Measurements from ENCODE around the gene ASCC1. TPM values are rescaled to one million over a fixed set of nuclear protein-coding genes. Genes with fewer than 3 reads are reported as not detected.

The ASCC1 gene
- total and polyA plus RNA-seq, 2 of the 4 experiments (the other 2 are of a cell fraction), result 15.9 to 21.0 TPM

- no peak overlapping the region for H3K27ac ChIP-seq (ENCODE audit: insufficient read depth, low read length)
- POLR2A ChIA-PET (ENCODE audit: unreplicated experiment), result no interaction called here
- H2BK120ac ChIP-seq (ENCODE audit: low read depth, low read length), result no peak overlapping the region
- BruUV-seq (replicated peaks), result no TSS peak
- in situ Hi-C loops (cut with MboI; ENCODE audit: low sequenced_read_pairs), result no loop called here
- H3K36me3 ChIP-seq (ENCODE audit: control insufficient read depth, insufficient read depth, low read length), result no peaks in the 10 kb centered on the region
- H3K9me1 ChIP-seq (ENCODE audit: insufficient read depth, low read length), result no peaks in the 10 kb centered on the region
- CTCF ChIA-PET, result no interaction called here
- no peak overlapping the region for H3K9ac ChIP-seq (ENCODE audit: low read depth, low read length)
- no peak overlapping the region for H2BK5ac ChIP-seq (ENCODE audit: low read depth, low read length, poor library complexity, severe bottlenecking)
- no peak overlapping the region for H2BK20ac ChIP-seq (ENCODE audit: low read depth, low read length)
- H4K20me1 ChIP-seq (ENCODE audit: insufficient read depth, low read length), result no peaks in the 10 kb centered on the region
- no peak overlapping the region for H3K4me3 ChIP-seq (ENCODE audit: insufficient read depth, low read depth, low read length)
- TF ChIP-seq SMC3 (IDR thresholded peaks at IDR 0.05; ENCODE audit: low read depth, low read length) (no peak), NFE2L2 (IDR thresholded peaks at IDR 0.05; ENCODE audit: low read depth, low read length) (no peak), RFX5 (IDR thresholded peaks at IDR 0.05; ENCODE audit: low read depth, low read length) (no peak), BHLHE40 (IDR thresholded peaks at IDR 0.05; ENCODE audit: low read depth, low read length) (no peak), MAFK (IDR thresholded peaks at IDR 0.05; ENCODE audit: low read depth, low read length) (no peak), USF2 (IDR thresholded peaks at IDR 0.05; ENCODE audit: low read depth, low read length) (no peak), FOS (IDR thresholded peaks at IDR 0.05; ENCODE audit: low read depth, low read length) (no peak), POLR2A (IDR thresholded peaks at IDR 0.05; ENCODE audit: low read depth, low read length) (no peak), MAZ (IDR thresholded peaks at IDR 0.05; ENCODE audit: borderline replicate concordance, low read depth, low read length) (no peak), RCOR1 (IDR thresholded peaks at IDR 0.05; ENCODE audit: insufficient replicate concordance, low read length) (no peak), CEBPB (IDR thresholded peaks at IDR 0.05; ENCODE audit: low read depth, low read length) (no peak), ELK1 (IDR thresholded peaks at IDR 0.05; ENCODE audit: borderline replicate concordance, low read depth, low read length) (no peak), CHD1 (IDR thresholded peaks at IDR 0.05; ENCODE audit: low read depth, low read length) (no peak), MXI1 (IDR thresholded peaks at IDR 0.05; ENCODE audit: borderline replicate concordance, low read depth, low read length) (no peak), RAD21 (IDR thresholded peaks at IDR 0.05; ENCODE audit: low read length) (no peak)
- TF ChIP-seq, protein P1, sequence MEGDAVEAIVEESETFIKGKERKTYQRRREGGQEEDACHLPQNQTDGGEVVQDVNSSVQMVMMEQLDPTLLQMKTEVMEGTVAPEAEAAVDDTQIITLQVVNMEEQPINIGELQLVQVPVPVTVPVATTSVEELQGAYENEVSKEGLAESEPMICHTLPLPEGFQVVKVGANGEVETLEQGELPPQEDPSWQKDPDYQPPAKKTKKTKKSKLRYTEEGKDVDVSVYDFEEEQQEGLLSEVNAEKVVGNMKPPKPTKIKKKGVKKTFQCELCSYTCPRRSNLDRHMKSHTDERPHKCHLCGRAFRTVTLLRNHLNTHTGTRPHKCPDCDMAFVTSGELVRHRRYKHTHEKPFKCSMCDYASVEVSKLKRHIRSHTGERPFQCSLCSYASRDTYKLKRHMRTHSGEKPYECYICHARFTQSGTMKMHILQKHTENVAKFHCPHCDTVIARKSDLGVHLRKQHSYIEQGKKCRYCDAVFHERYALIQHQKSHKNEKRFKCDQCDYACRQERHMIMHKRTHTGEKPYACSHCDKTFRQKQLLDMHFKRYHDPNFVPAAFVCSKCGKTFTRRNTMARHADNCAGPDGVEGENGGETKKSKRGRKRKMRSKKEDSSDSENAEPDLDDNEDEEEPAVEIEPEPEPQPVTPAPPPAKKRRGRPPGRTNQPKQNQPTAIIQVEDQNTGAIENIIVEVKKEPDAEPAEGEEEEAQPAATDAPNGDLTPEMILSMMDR (conservative IDR thresholded peaks at IDR 0.05; ENCODE audit: low read depth, low read length), result no peak
- H4K91ac ChIP-seq (ENCODE audit: insufficient read depth, low read depth, low read length), result no peak overlapping the region
- dilution Hi-C loops (cut with HindIII; ENCODE audit: low sequenced_read_pairs, unreplicated experiment), result no loop called here
- no peak overlapping the region for H4K8ac ChIP-seq (ENCODE audit: low read depth in 2 of 2, low read length in 2 of 2)
- H4K5ac ChIP-seq (ENCODE audit: low read depth, low read length), result no peak overlapping the region
- no peak overlapping the region for H3K14ac ChIP-seq (replicated peaks; ENCODE audit: low read depth, low read length)
- H3K4me1 ChIP-seq (ENCODE audit: control insufficient read depth, insufficient read depth, low read length), result no peaks in the 10 kb centered on the region
- H3K4me2 ChIP-seq (ENCODE audit: low read depth, low read length), result no peak overlapping the region
- H3K9me3 ChIP-seq (ENCODE audit: control insufficient read depth, insufficient read depth, low read length), result peaks cover 4% of the 10 kb centered on the region
- peak overlapping the region; percentile 58 for H2AK9ac ChIP-seq (replicated peaks; ENCODE audit: low read depth, low read length, poor library complexity)
- no peak overlapping the region for H3K4ac ChIP-seq (ENCODE audit: low read depth, low read length)
- 68% methylated on average over 3 of the region's 12 CpGs; no CpG with 5 or more reads in 1 of the 2 experiments for WGBS, 2 experiments (ENCODE audit: extremely low coverage in 2 of 2, insufficient read length in 1 of 2)
- no peak overlapping the region for H2AK5ac ChIP-seq (ENCODE audit: low read depth, low read length)
- no peak overlapping the region for H3K56ac ChIP-seq (ENCODE audit: extremely low read depth, insufficient read depth, low read length)
- no peak overlapping the region for H3K23ac ChIP-seq (ENCODE audit: low read depth, low read length)
- ATAC-seq (ENCODE audit: low read depth) (no peak), DNase-seq (no peak)
- H2AFZ ChIP-seq (replicated peaks; ENCODE audit: low read length, poor library complexity), result no peak overlapping the region
- H2BK15ac ChIP-seq (ENCODE audit: low read depth, low read length), result no peak overlapping the region
- H3K79me1 ChIP-seq (ENCODE audit: low read depth in 1 of 2, low read length in 2 of 2), result no peaks in the 10 kb centered on the region
- intact Hi-C loops (cut with micrococcal nuclease), result no loop called here
- no peak overlapping the region for H3K18ac ChIP-seq (ENCODE audit: low read depth, low read length)
- peaks cover 32% of the 10 kb centered on the region for H3K27me3 ChIP-seq (ENCODE audit: control insufficient read depth, insufficient read depth, low read length)
Measured at GRCh38 chr10:72068901-72069446, 147.1 kb downstream of the ASCC1 start.

Data from IMR-90 (cell line).